MM.1S (cell line): Measurements from ENCODE around the gene PNKD.

Experiments
- DNase-seq: peaks from one replicate; pipeline ENCODE4 v3.0.0-alpha.2; 2015
- H2AFZ ChIP-seq: fragments of 300-600 bp; sonication (generic); 2 replicates; pipeline ENCODE4 v1.6.0; 2016; ENCODE audit warnings: antibody characterized with exemption, low read length
- H3F3A ChIP-seq: fragments of 300-600 bp; sonication (generic); 2 replicates; pipeline ENCODE4 v1.6.1; 2016; ENCODE audit warnings: mild to moderate bottlenecking, antibody characterized with exemption, low read length, moderate library complexity, mixed read lengths; ENCODE audit not compliant: insufficient read depth
- H3K27ac ChIP-seq: fragments of 300-600 bp; sonication (generic); 2 replicates; pipeline ENCODE4 v1.5.1; 2016; ENCODE audit warnings: mild to moderate bottlenecking, low read length
- H3K27me3 ChIP-seq: fragments of 300-600 bp; sonication (generic); replicated peaks from 2 replicates; pipeline ENCODE4 v1.6.0; 2016; ENCODE audit warnings: low read length; ENCODE audit not compliant: insufficient read depth
- H3K36me3 ChIP-seq: fragments of 300-600 bp; sonication (generic); replicated peaks from 2 replicates; pipeline ENCODE4 v1.6.1; 2016; ENCODE audit warnings: mild to moderate bottlenecking, low read length, mixed read lengths; ENCODE audit not compliant: insufficient read depth
- H3K4me1 ChIP-seq: fragments of 300-600 bp; sonication (generic); 2 replicates; pipeline ENCODE4 v1.6.1; 2016; ENCODE audit warnings: low read length, mixed read lengths
- H3K4me2 ChIP-seq: fragments of 300-600 bp; sonication (generic); 2 replicates; pipeline ENCODE4 v1.6.0; 2016; ENCODE audit warnings: low read depth, low read length
- H3K4me3 ChIP-seq: fragments of 300-600 bp; sonication (generic); 2 replicates; pipeline ENCODE4 v1.5.1; 2016; ENCODE audit warnings: low read length, mixed read lengths
- H3K79me2 ChIP-seq: fragments of 300-600 bp; sonication (generic); 2 replicates; pipeline ENCODE4 v1.6.1; 2016; ENCODE audit warnings: mixed run types, low read length, mixed read lengths
- H3K9ac ChIP-seq: fragments of 300-600 bp; sonication (generic); 2 replicates; pipeline ENCODE4 v1.6.1; 2016; ENCODE audit warnings: low read length, mixed read lengths
- H3K9me2 ChIP-seq: fragments of 300-600 bp; sonication (generic); replicated peaks from 2 replicates; pipeline ENCODE4 v1.6.1; 2016; ENCODE audit warnings: mild to moderate bottlenecking, low read length, mixed read lengths; ENCODE audit not compliant: insufficient read depth
- H3K9me3 ChIP-seq: fragments of 300-600 bp; sonication (generic); replicated peaks from 2 replicates; pipeline ENCODE4 v1.6.1; 2016; ENCODE audit warnings: mild to moderate bottlenecking, low read length, mixed read lengths; ENCODE audit not compliant: insufficient read depth
- H4K20me1 ChIP-seq: fragments of 300-600 bp; sonication (generic); 2 replicates; pipeline ENCODE4 v1.6.1; 2016; ENCODE audit warnings: mild to moderate bottlenecking, low read length, moderate library complexity, mixed read lengths; ENCODE audit not compliant: insufficient read depth
- EZH2 ChIP-seq: fragments of 300-600 bp; sonication (generic); optimal IDR thresholded peaks from 2 replicates; pipeline ENCODE3; 2017; ENCODE audit warnings: low read depth, mild to moderate bottlenecking, antibody characterized with exemption, low read length, mixed read lengths
- EZH2phosphoT487 ChIP-seq: fragments of 300-600 bp; sonication (generic); IDR thresholded peaks from 2 replicates; pipeline ENCODE4 v1.6.1; 2018; ENCODE audit warnings: antibody characterized with exemption, low read length
- TF ChIP-seq, protein P1 (sequence below): fragments of 300-600 bp; sonication (generic); IDR thresholded peaks from 2 replicates; pipeline ENCODE4 v1.5.1; 2016; ENCODE audit warnings: antibody characterized with exemption, low read length, mixed read lengths

PNKD gene

DNA sequence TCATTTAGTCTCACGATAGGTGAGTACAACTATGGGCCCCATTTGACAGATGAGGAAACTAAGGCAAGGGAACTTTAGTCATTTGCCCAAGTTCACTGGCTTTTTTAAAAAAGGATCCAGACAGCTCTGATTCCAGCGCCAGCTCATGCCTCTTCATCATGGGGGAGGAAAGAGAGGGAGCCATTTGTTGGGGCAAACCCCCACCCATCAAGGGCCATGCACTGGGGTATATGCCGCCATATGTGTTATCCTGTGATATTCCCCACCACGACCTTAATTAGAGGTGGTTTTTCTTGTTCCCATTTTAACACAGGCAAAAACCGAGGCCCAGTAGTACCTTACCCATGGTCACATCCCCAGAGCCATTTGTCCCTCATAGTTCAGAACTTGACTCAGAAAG is 10.2 kb upstream of the PNKD start:
- peaks cover 40% of the 10 kb centered on the region for H3K4me1 ChIP-seq

DNA sequence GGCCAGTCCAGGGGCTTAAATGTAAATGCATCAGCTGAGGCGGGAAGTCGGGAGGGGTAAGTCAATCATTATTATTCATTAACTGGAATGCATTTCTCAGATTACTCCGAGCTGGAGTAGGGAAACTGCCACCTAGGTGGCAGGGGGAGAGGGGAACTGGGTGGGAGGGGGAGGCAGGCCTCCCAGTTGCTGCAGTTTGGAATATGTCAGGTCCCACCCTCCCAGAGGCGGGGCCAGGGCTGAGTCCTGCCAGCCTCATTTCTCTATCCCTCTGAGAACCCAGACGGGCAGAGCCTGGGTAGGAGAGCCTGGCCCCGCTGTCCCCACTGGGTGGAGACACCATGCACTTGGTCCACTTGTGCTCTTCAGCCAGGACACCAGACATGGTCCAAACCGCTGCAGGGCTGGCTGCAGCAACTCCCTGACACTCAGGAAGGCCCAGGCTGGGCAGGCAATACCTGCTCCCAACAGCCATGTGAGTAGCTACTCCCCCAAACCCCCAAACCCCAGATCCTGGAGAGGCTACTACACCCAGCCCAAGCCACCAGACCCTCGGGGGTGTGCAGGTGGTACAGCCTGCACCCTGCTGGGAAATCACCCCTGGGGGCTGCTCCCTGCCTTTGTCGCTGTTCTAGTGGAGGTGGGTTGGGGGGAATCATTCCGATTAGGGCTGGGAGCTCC is 9.4 kb upstream of the PNKD start, which contains the start of gene GPBAR1:
Gene GPBAR1 (plus strand): TSS at position 274 of the 681 bp plus-strand sequence. CDS start 1,710 bp downstream, outside the sequence.
- H3K79me2 ChIP-seq = 0 out of 2 replicates have a peak, but pooled peaks cover 3% of the 10 kb centered on the region

More for the DNA sequence above, 10.2 kb upstream of the PNKD start:
- TF ChIP-seq EZH2 (no peak), EZH2phosphoT487 (no peak)
- TF ChIP-seq, protein P1, sequence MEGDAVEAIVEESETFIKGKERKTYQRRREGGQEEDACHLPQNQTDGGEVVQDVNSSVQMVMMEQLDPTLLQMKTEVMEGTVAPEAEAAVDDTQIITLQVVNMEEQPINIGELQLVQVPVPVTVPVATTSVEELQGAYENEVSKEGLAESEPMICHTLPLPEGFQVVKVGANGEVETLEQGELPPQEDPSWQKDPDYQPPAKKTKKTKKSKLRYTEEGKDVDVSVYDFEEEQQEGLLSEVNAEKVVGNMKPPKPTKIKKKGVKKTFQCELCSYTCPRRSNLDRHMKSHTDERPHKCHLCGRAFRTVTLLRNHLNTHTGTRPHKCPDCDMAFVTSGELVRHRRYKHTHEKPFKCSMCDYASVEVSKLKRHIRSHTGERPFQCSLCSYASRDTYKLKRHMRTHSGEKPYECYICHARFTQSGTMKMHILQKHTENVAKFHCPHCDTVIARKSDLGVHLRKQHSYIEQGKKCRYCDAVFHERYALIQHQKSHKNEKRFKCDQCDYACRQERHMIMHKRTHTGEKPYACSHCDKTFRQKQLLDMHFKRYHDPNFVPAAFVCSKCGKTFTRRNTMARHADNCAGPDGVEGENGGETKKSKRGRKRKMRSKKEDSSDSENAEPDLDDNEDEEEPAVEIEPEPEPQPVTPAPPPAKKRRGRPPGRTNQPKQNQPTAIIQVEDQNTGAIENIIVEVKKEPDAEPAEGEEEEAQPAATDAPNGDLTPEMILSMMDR = no peak
- peaks cover 5% of the 10 kb centered on the region; the same call in 1 of the 2 replicates for H3K36me3 ChIP-seq
- H3K4me2 ChIP-seq = peak overlapping the region; percentile 25; the same call in 1 of the 2 replicates
- no peak overlapping the region for H2AFZ ChIP-seq
- peaks cover 24% of the 10 kb centered on the region for H3F3A ChIP-seq
- H3K4me3 ChIP-seq = no peak overlapping the region
- H4K20me1 ChIP-seq = no peaks in the 10 kb centered on the region
- H3K79me2 ChIP-seq = 0 out of 2 replicates have a peak, but pooled peaks cover 3% of the 10 kb centered on the region
- H3K27ac ChIP-seq = peak overlapping the region; percentile 20; the same call in 1 of the 2 replicates
- no peaks in the 10 kb centered on the region for H3K27me3 ChIP-seq
- no peaks in the 10 kb centered on the region for H3K9me2 ChIP-seq
- no peaks in the 10 kb centered on the region for H3K9me3 ChIP-seq
- DNase-seq = no peak
- no peak overlapping the region for H3K9ac ChIP-seq

DNA sequence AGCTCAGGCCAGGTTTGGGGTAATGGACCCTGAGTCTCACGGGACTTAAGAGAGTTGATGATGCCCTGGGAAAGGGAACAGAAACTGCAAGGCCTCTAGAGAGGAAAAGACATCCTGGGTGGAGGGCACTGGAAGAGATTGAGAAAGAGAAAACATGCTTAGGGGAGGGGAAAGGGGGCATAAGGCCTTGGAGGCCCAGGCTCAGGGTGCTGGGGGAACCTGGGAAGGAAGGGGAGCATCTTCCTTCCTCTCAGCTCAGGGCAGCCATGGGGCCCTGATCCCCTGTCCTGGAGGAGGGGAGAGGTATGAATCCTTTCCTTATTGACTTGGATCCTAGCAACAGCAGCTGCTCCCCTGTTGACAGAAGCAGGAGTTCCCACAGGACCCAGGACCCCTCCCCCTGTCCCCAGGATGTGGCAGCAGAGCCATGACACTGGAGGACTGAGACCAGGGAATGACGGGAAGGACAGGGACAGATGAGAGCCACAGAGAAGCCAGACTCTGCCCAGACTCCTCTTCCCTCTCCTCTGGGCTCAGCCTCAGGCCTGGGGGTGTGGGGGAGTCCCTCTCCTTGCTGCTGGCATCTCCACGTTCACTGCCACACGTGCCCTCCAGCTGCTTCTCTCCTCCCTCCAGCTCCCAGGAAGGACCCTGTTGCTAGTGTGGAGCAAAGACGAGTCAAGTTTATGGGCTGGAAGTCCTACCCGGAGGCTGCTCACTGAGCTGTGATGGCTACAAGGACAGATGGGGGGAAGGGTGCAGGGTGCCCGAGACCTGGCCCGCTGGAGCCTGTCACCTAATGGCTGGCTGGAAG is 8.7 kb upstream of the PNKD start:
- no peak for DNase-seq
- Histone ChIP-seq H3K9me2 (no peaks in the 10 kb centered on the region), H3K27ac (peak overlapping the region; percentile 20; the same call in 1 of the 2 replicates), H3K4me3 (no peak overlapping the region), H3K36me3 (no peaks in the 10 kb centered on the region), H3K9me3 (no peaks in the 10 kb centered on the region), H3F3A (peaks cover 12% of the 10 kb centered on the region), H3K27me3 (no peaks in the 10 kb centered on the region), H3K79me2 (0 out of 2 replicates have a peak, but pooled peaks cover 3% of the 10 kb centered on the region), H4K20me1 (no peaks in the 10 kb centered on the region), H3K4me2 (peak overlapping the region; percentile 25), H2AFZ (no peak overlapping the region), H3K4me1 (peaks cover 40% of the 10 kb centered on the region), H3K9ac (no peak overlapping the region)
- TF ChIP-seq, protein P1 = no peak
- TF ChIP-seq EZH2 (no peak), EZH2phosphoT487 (no peak)

More for the DNA sequence above, 9.4 kb upstream of the PNKD start, which contains the start of gene GPBAR1:
- H3K27me3 ChIP-seq = no peaks in the 10 kb centered on the region
- H2AFZ ChIP-seq = no peak within 1 kb of the TSS
- no peaks in the 10 kb centered on the region for H4K20me1 ChIP-seq
- H3K36me3 ChIP-seq = no peaks in the 10 kb centered on the region
- no peaks in the 10 kb centered on the region for H3K9me2 ChIP-seq
- H3K9me3 ChIP-seq = no peaks in the 10 kb centered on the region
- H3K4me2 ChIP-seq = peak within 1 kb of the TSS; percentile 25
- no peak within 1 kb of the TSS for H3K4me3 ChIP-seq
- H3K27ac ChIP-seq = peak within 1 kb of the TSS; percentile 20; the same call in 1 of the 2 replicates
- peaks cover 17% of the 10 kb centered on the region for H3F3A ChIP-seq
- H3K9ac ChIP-seq = no peak within 1 kb of the TSS
- no peak for DNase-seq
- TF ChIP-seq EZH2phosphoT487 = no peak
- no peak for TF ChIP-seq EZH2
- TF ChIP-seq, protein P1 = no peak
- H3K4me1 ChIP-seq = peaks cover 40% of the 10 kb centered on the region
